Thyroid gland (tissue), 4 donors: ENCODE data around the gene ANGEL2. TPM values are rescaled to one million over a fixed set of nuclear protein-coding genes. Genes with fewer than 3 reads are reported as not detected.

Experiments
- DNase-seq, 2 donors: peaks; one replicate each; pipeline ENCODE4 v3.0.0-alpha.2; 2019
- H3K27ac ChIP-seq, 3 donors: fragments of 200-600 bp; sonication (generic); 1 replicate in 2 of 3; 2 replicates in 1 of 3; pipeline ENCODE4 v1.5.1; 2016 to 2019; ENCODE audit warnings: mild to moderate bottlenecking in 1 of 3, moderate library complexity in 1 of 3
- H3K27me3 ChIP-seq: fragments of 200-600 bp; sonication (generic); one replicate; pipeline ENCODE4 v1.5.1; 2019
- H3K36me3 ChIP-seq, 2 donors: fragments of 200-600 bp; sonication (generic); one replicate each; pipeline ENCODE4 v1.5.1; 2016 to 2019
- H3K4me1 ChIP-seq, 2 donors: fragments of 200-600 bp; sonication (generic); one replicate each; pipeline ENCODE4 v1.5.1; 2017 to 2019
- H3K4me3 ChIP-seq, 3 donors: fragments of 200-600 bp; sonication (generic); replicated peaks in 1 of 3; 1 replicate in 2 of 3; 2 replicates in 1 of 3; pipeline ENCODE4 v1.5.1; 2016; ENCODE audit warnings: mild to moderate bottlenecking in 1 of 3
- H3K9me3 ChIP-seq: fragments of 200-600 bp; sonication (generic); one replicate; pipeline ENCODE4 v1.5.1; 2017
- POLR2A ChIP-seq, 2 donors: fragments of 450-650 bp; IDR thresholded peaks; one replicate each; pipeline ENCODE4 v1.6.1; 2017; ENCODE audit warnings: antibody characterized with exemption in 2 of 2, mild to moderate bottlenecking in 2 of 2, moderate library complexity in 1 of 2
- WGBS, 2 donors: methylation state at CpG; one replicate each; pipeline ENCODE4 v1.1.5; 2017; 5-methylcytosine and 5-hydroxymethylcytosine counted together
- intact Hi-C: fragments of 100-400 bp; cut with DNase I; formaldehyde crosslinking; loops from one replicate; pipeline ENCODE4 v1.15.1; 2023
- total RNA-seq, 4 donors: library from RNA; depleted of rRNA; stranded (reverse); fragments of >200 nt; gene quantifications; one replicate each; pipeline ENCODE4 v1.2.3, GENCODE V29; 2016
- TF ChIP-seq, protein P1 (sequence below), 6 experiments: fragments of 200-600 bp in 3 of 6; fragments of 450-650 bp in 3 of 6; sonication (generic) in 3 of 6; IDR thresholded peaks; one replicate each; pipeline ENCODE4 v1.5.1; 2016 to 2019; ENCODE audit warnings: antibody characterized with exemption in 6 of 6, mild to moderate bottlenecking in 2 of 6, inconsistent platforms in 1 of 6, moderate library complexity in 1 of 6

The ANGEL2 gene, protein sequence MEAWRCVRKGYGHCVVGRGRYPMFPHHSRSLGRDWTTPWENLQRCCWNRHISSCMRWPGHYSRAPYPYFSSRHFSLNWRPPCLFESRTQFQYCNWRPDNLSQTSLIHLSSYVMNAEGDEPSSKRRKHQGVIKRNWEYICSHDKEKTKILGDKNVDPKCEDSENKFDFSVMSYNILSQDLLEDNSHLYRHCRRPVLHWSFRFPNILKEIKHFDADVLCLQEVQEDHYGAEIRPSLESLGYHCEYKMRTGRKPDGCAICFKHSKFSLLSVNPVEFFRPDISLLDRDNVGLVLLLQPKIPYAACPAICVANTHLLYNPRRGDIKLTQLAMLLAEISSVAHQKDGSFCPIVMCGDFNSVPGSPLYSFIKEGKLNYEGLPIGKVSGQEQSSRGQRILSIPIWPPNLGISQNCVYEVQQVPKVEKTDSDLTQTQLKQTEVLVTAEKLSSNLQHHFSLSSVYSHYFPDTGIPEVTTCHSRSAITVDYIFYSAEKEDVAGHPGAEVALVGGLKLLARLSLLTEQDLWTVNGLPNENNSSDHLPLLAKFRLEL
- total RNA-seq, result 10 to 100 TPM; 46.7 to 77.8 (median 65.7) TPM

DNA sequence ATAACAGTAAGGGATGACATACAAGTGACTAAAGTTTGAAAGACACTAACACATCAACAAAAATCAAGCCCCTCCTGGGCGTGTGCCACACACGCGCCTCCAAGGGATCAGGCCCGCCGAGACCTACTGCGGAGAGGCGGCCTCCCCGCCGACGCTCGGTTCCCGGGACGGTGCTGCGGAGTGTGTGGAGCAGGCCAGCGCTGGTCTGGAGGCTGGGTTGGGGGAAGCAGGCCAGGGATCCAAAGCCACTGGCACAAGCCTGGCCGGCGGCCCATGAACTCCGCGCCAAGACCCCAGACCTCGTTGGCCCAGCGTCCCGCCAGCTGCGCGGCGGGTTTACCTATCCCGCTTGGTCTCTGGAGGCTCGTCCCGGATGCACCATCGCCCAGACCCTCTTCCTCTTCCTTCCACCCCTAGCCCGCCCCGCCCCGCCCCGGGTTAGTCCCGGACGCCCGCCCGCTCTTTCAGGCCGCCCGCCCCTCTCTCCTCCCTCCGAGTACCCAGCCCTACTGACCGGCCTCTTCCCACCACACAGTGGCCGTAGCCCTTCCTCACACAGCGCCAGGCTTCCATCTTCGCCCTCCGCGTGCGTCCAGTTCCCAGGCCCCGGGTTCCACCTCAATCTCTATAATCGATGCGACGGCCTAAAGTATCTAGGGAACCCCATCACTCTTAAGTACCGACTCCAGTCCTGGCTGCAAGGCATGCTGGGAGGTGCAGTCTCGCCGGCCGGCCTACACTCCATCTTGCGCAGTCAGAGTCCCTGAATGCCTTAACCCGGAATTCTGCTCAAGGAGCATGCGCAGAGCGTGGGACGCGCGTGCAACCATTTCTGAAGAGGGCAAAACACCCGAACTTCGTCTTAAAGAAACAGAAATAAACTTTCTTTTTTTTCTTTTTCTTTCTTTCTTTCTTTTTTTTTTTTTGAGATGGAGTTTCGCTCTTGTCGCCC lies at the start of gene ANGEL2:
Gene ANGEL2 (minus strand): TSS at position 769 of the 952 bp plus-strand sequence. CDS start 196 bp downstream, at position 573.
- TF ChIP-seq, protein P1, sequence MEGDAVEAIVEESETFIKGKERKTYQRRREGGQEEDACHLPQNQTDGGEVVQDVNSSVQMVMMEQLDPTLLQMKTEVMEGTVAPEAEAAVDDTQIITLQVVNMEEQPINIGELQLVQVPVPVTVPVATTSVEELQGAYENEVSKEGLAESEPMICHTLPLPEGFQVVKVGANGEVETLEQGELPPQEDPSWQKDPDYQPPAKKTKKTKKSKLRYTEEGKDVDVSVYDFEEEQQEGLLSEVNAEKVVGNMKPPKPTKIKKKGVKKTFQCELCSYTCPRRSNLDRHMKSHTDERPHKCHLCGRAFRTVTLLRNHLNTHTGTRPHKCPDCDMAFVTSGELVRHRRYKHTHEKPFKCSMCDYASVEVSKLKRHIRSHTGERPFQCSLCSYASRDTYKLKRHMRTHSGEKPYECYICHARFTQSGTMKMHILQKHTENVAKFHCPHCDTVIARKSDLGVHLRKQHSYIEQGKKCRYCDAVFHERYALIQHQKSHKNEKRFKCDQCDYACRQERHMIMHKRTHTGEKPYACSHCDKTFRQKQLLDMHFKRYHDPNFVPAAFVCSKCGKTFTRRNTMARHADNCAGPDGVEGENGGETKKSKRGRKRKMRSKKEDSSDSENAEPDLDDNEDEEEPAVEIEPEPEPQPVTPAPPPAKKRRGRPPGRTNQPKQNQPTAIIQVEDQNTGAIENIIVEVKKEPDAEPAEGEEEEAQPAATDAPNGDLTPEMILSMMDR (IDR thresholded peaks at IDR 0.05), result no peak
- peak in 1 of 2 donors; percentile 68 for TF ChIP-seq POLR2A (IDR thresholded peaks at IDR 0.05)
- intact Hi-C loops, result loop anchor here (10.0 kb wide), 1 partner anchor 221 kb away; the partner anchor contains the start of genes NSL1 and TATDN3
- no peaks in the 10 kb centered on the region for H3K36me3 ChIP-seq
- H3K4me3 ChIP-seq, result peak within 1 kb of the TSS; percentile 11 to 89 (median 53)
- no peaks in the 10 kb centered on the region for H3K9me3 ChIP-seq
- WGBS, 2 donors, result 0 to 1% methylated on average over 34 to 57 of the region's 66 CpGs
- H3K27ac ChIP-seq, result peak within 1 kb of the TSS; percentile 78 to 87 (median 87)
- peak; percentile 96 to 97 for DNase-seq
- no peaks in the 10 kb centered on the region for H3K27me3 ChIP-seq
- H3K4me1 ChIP-seq, result peaks cover 12 to 18% of the 10 kb centered on the region in 2 donors

DNA sequence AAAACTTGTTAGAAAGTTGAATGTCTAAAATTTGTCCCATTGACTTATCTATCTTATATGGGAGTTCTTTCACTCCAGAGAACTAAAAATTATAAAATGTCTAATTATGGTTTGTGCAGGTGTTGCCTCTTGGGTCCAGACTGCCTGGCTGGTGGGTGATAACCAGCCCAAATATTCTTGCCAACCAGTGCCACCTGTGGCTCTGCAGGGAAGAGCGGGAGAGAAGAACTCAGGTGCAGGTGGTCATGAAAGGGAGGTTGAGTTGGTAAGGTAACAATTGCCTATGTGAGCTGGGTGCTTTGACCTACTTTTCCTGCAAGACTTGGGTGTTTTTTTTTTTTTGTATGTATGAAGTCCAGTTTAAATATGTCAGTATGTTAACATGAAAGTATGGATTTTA lies 45.6 kb upstream of the ANGEL2 start:
- Histone ChIP-seq H3K4me1 (no peaks in the 10 kb centered on the region), H3K27me3 (no peaks in the 10 kb centered on the region), H3K4me3 (no peak overlapping the region), H3K36me3 (no peaks in the 10 kb centered on the region), H3K27ac (no peak overlapping the region), H3K9me3 (no peaks in the 10 kb centered on the region)
- WGBS, 2 donors, result 97 to 100% methylated on average over 1 of the region's 1 CpG
- TF ChIP-seq POLR2A (IDR thresholded peaks at IDR 0.05), result no peak
- TF ChIP-seq, protein P1 (IDR thresholded peaks at IDR 0.05), result no peak
- no peak for DNase-seq
- intact Hi-C loops, result no loop called here

DNA sequence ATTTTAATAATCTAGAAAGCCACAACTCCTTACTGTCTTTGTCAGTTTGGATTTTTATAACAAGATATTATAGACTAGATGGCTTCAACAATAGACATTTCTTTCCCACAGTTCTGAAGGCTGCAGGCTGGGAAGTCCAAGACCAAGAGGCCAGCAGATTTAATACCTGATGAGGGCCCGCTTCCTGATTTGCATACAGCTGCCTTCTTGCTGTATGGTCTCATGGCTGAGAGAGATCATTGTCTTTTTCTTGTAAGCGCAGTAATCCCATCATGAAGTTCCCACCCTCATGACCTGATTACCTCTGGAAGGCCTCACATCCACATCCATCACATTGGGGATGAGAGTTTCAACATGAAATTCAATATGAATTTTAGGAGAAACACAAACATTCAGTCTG lies 45.2 kb upstream of the ANGEL2 start:
- Histone ChIP-seq H3K27me3 (no peaks in the 10 kb centered on the region), H3K4me1 (no peaks in the 10 kb centered on the region), H3K4me3 (no peak overlapping the region), H3K36me3 (no peaks in the 10 kb centered on the region), H3K27ac (no peak overlapping the region), H3K9me3 (no peaks in the 10 kb centered on the region)
- intact Hi-C loops, result no loop called here
- TF ChIP-seq, protein P1 (IDR thresholded peaks at IDR 0.05), result no peak
- TF ChIP-seq POLR2A (IDR thresholded peaks at IDR 0.05), result no peak
- 97 to 98% methylated on average over 2 of the region's 2 CpGs for WGBS, 2 donors
- DNase-seq, result no peak

DNA sequence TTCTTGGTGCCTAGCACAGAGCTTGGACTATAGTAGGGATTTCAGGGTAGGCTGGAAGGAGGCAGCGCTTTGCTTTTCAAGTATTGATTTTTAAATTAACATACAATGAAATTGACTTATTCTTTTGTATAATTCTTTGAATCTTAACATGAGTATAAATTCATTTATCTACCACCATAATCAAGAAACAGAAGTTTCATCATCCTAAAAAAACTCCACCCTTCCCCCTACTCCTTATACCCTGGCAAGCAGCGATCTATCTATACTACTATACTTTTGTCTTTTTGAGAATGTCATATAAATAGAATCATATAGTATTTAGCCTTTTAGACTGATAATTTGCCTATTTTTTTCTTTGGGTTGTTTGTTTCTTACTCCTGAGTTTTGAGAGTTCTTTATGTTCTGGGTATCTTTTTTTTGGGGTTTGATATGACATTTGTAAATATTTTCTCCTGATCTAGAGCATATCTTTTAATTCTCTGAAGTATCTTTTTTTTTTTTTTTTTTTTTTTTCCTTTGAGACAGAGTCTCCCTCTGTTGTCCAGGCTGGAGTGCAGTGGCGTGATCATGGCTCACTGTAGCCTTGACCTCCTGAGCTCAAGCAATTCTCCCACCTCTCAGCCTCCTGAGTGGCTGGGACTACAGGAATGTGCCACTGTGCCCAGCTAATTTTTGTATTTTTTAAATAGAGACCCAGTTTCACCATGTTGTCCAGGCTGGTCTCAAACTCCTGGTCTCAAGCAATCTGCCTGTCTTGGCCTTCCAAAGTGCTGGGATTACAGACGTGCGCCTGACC lies 41.8 kb upstream of the ANGEL2 start:
- DNase-seq, result no peak
- Histone ChIP-seq H3K4me3 (no peak overlapping the region), H3K4me1 (no peaks in the 10 kb centered on the region), H3K36me3 (no peaks in the 10 kb centered on the region), H3K27ac (no peak overlapping the region), H3K27me3 (no peaks in the 10 kb centered on the region), H3K9me3 (no peaks in the 10 kb centered on the region)
- 93 to 94% methylated on average over 5 of the region's 5 CpGs for WGBS, 2 donors
- intact Hi-C loops, result no loop called here
- TF ChIP-seq, protein P1 (IDR thresholded peaks at IDR 0.05), result no peak
- no peak for TF ChIP-seq POLR2A (IDR thresholded peaks at IDR 0.05)
